H1 (cell line): ENCODE measurements around the gene RGP1. TPM values are rescaled to one million over a fixed set of nuclear protein-coding genes. Genes with fewer than 3 reads are reported as not detected.

Source experiments
- HDAC2 ChIP-seq, 2 experiments: fragments of 300-600 bp in 1 of 2; sonication (generic) in 1 of 2; IDR thresholded peaks; 2 replicates each; pipeline ENCODE4 v1.6.1; 2011 to 2012; ENCODE audit warnings: low read depth in 2 of 2, low read length in 2 of 2, mild to moderate bottlenecking in 2 of 2, moderate library complexity in 2 of 2, borderline replicate concordance in 1 of 2, inconsistent platforms in 1 of 2
- HDAC6 ChIP-seq: IDR thresholded peaks from one replicate; pipeline ENCODE4 v1.7.1; 2012; ENCODE audit warnings: low read depth, mild to moderate bottlenecking, inconsistent platforms, low read length, moderate library complexity
- KDM5A ChIP-seq: fragments of 200-600 bp; IDR thresholded peaks from 2 replicates; pipeline ENCODE4 v1.7.1; 2012; ENCODE audit warnings: mild to moderate bottlenecking, low read length, inconsistent platforms, mixed read lengths
- POLR2A ChIP-seq, 2 experiments: IDR thresholded peaks; 1 replicate in 1 of 2; 2 replicates in 1 of 2; pipeline ENCODE4 v1.6.1; 2011; ENCODE audit warnings: low read depth in 2 of 2, low read length in 2 of 2, mild to moderate bottlenecking in 2 of 2; ENCODE audit errors: control extremely low read depth in 1 of 2
- RAD21 ChIP-seq, 2 experiments: IDR thresholded peaks in 1 of 2; conservative IDR thresholded peaks in 1 of 2; 2 replicates each; pipeline ENCODE4 v1.6.1; 2011; ENCODE audit warnings: low read depth in 2 of 2, low read length in 2 of 2, improper control_type of control experiment in 1 of 2, inconsistent platforms in 1 of 2, mild to moderate bottlenecking in 1 of 2, moderate library complexity in 1 of 2
- YY1 ChIP-seq: IDR thresholded peaks from 2 replicates; pipeline ENCODE4 v1.6.1; 2011; ENCODE audit warnings: low read depth, mild to moderate bottlenecking, low read length
- polyA plus RNA-seq, 7 experiments: library from polyadenylated mRNA; depleted of rRNA in 3 of 7; stranded (reverse) in 5 of 7; unstranded in 2 of 7; fragments of >200 nt in 5 of 7; fragments of 200-250 nt in 2 of 7; gene quantifications; 1 replicate in 5 of 7; 2 replicates in 1 of 7; 4 replicates in 1 of 7; pipeline versions ENCODE4 v1.2.1 to v1.2.3, GENCODE V29; 2011 to 2013; ENCODE audit warnings: missing spikeins in 2 of 7, mixed read lengths in 2 of 7
- total RNA-seq: library from RNA; stranded (reverse); fragmentation: NEBNext Ultra II Directional; extraction: Animal tissue kit (Norgen Biotek cat#: 25700); gene quantifications from 2 replicates; pipeline ENCODE4 v1.2.1, GENCODE V29; 2021
- TF ChIP-seq, protein P1 (sequence below): fragments of 300-600 bp; sonication (generic); IDR thresholded peaks from 2 replicates; pipeline ENCODE4 v1.7.1; 2012; ENCODE audit warnings: low read length, moderate library complexity, mild to moderate bottlenecking, inconsistent platforms; ENCODE audit not compliant: insufficient replicate concordance
- TF ChIP-seq, protein P2 (sequence below): IDR thresholded peaks from 2 replicates; pipeline ENCODE4 v1.6.1; 2012; ENCODE audit warnings: low read length, inconsistent platforms

RGP1 gene
- total and polyA plus RNA-seq, 2 of the 8 experiments (the other 6 are each of a cell fraction or from before 2014, with no cell fraction given) = 11.8 to 22.7 TPM

DNA sequence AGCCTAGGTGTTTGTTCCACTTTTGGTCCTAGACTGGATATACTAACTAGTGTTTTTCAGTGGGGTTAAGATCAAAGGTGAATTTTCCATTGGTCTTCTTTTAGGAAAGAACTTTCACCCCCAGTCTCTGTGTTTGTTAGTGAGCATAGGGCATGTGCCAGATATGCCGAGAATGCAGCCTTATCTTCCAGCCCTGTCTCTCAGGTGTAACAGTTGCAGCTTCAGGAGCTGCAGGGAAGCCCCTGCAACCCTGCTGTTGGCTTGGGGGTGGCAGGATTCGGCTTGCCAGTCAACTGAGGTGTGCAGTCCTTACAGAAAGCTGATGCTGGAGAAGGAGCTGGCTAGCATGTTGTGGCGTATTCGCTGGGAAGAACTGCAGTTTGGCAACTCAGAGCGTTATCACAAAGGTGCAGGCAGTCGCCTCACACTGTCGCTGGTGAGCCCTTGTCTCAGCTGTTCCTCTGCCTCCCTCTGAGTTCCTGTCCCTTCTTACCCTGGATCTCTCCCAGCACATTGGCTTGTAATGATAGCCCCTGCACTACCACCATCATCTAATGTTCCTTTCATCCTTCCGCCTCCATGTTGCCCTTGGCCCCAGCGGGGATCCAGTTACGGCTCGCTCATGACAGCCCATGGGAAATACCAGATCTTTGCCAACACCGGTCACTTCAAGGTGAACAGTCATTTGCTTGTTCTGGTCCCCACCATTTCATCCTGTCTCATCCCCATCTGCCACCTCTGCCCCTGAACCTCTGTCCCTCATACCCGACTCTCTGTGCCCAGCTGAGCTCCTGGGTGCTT is 52.4 kb downstream of the RGP1 start (continued):
- TF ChIP-seq, protein P1, sequence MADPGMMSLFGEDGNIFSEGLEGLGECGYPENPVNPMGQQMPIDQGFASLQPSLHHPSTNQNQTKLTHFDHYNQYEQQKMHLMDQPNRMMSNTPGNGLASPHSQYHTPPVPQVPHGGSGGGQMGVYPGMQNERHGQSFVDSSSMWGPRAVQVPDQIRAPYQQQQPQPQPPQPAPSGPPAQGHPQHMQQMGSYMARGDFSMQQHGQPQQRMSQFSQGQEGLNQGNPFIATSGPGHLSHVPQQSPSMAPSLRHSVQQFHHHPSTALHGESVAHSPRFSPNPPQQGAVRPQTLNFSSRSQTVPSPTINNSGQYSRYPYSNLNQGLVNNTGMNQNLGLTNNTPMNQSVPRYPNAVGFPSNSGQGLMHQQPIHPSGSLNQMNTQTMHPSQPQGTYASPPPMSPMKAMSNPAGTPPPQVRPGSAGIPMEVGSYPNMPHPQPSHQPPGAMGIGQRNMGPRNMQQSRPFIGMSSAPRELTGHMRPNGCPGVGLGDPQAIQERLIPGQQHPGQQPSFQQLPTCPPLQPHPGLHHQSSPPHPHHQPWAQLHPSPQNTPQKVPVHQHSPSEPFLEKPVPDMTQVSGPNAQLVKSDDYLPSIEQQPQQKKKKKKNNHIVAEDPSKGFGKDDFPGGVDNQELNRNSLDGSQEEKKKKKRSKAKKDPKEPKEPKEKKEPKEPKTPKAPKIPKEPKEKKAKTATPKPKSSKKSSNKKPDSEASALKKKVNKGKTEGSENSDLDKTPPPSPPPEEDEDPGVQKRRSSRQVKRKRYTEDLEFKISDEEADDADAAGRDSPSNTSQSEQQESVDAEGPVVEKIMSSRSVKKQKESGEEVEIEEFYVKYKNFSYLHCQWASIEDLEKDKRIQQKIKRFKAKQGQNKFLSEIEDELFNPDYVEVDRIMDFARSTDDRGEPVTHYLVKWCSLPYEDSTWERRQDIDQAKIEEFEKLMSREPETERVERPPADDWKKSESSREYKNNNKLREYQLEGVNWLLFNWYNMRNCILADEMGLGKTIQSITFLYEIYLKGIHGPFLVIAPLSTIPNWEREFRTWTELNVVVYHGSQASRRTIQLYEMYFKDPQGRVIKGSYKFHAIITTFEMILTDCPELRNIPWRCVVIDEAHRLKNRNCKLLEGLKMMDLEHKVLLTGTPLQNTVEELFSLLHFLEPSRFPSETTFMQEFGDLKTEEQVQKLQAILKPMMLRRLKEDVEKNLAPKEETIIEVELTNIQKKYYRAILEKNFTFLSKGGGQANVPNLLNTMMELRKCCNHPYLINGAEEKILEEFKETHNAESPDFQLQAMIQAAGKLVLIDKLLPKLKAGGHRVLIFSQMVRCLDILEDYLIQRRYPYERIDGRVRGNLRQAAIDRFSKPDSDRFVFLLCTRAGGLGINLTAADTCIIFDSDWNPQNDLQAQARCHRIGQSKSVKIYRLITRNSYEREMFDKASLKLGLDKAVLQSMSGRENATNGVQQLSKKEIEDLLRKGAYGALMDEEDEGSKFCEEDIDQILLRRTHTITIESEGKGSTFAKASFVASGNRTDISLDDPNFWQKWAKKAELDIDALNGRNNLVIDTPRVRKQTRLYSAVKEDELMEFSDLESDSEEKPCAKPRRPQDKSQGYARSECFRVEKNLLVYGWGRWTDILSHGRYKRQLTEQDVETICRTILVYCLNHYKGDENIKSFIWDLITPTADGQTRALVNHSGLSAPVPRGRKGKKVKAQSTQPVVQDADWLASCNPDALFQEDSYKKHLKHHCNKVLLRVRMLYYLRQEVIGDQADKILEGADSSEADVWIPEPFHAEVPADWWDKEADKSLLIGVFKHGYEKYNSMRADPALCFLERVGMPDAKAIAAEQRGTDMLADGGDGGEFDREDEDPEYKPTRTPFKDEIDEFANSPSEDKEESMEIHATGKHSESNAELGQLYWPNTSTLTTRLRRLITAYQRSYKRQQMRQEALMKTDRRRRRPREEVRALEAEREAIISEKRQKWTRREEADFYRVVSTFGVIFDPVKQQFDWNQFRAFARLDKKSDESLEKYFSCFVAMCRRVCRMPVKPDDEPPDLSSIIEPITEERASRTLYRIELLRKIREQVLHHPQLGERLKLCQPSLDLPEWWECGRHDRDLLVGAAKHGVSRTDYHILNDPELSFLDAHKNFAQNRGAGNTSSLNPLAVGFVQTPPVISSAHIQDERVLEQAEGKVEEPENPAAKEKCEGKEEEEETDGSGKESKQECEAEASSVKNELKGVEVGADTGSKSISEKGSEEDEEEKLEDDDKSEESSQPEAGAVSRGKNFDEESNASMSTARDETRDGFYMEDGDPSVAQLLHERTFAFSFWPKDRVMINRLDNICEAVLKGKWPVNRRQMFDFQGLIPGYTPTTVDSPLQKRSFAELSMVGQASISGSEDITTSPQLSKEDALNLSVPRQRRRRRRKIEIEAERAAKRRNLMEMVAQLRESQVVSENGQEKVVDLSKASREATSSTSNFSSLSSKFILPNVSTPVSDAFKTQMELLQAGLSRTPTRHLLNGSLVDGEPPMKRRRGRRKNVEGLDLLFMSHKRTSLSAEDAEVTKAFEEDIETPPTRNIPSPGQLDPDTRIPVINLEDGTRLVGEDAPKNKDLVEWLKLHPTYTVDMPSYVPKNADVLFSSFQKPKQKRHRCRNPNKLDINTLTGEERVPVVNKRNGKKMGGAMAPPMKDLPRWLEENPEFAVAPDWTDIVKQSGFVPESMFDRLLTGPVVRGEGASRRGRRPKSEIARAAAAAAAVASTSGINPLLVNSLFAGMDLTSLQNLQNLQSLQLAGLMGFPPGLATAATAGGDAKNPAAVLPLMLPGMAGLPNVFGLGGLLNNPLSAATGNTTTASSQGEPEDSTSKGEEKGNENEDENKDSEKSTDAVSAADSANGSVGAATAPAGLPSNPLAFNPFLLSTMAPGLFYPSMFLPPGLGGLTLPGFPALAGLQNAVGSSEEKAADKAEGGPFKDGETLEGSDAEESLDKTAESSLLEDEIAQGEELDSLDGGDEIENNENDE = no peak
- no peak for TF ChIP-seq HDAC6
- TF ChIP-seq KDM5A = no peak
- TF ChIP-seq, protein P2, sequence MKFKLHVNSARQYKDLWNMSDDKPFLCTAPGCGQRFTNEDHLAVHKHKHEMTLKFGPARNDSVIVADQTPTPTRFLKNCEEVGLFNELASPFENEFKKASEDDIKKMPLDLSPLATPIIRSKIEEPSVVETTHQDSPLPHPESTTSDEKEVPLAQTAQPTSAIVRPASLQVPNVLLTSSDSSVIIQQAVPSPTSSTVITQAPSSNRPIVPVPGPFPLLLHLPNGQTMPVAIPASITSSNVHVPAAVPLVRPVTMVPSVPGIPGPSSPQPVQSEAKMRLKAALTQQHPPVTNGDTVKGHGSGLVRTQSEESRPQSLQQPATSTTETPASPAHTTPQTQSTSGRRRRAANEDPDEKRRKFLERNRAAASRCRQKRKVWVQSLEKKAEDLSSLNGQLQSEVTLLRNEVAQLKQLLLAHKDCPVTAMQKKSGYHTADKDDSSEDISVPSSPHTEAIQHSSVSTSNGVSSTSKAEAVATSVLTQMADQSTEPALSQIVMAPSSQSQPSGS = no peak
- TF ChIP-seq YY1 = no peak
- no peak for TF ChIP-seq POLR2A (IDR thresholded peaks at IDR 0.05; ENCODE audit: control extremely low read depth in 1 of 2, low read depth in 2 of 2, low read length in 2 of 2)
- no peak for TF ChIP-seq RAD21 (IDR thresholded peaks at IDR 0.05 in 1 of 2, conservative IDR thresholded peaks at IDR 0.05 in 1 of 2; ENCODE audit: low read depth in 2 of 2, low read length in 2 of 2)
- no peak for TF ChIP-seq HDAC2 (IDR thresholded peaks at IDR 0.05; ENCODE audit: borderline replicate concordance in 1 of 2, low read depth in 2 of 2, low read length in 2 of 2)
